Endothelial cell of umbilical vein (primary cell): ENCODE results near the gene KLK2. TPM values are rescaled to one million over a fixed set of nuclear protein-coding genes. Genes with fewer than 3 reads are reported as not detected.

ENCODE experiments used
- BruUV-seq: library from RNA; stranded (reverse); fragments of 400-500 nt; replicated peaks from 2 replicates; lab custom pipeline; 2021; lab: Mats Ljungman, UMichigan
- CTCF ChIA-PET: fragments of 300-600, 350-600 bp; sonication (Branson Sonifier 250); formaldehyde crosslinking; loops from one replicate; lab custom pipeline; 2021; ENCODE audit warnings: antibody characterized with exemption, inconsistent platforms; lab: Charles Lee
- POLR2A ChIA-PET: fragments of 300-600, 350-600 bp; sonication (Branson Sonifier 250); formaldehyde crosslinking; loops from one replicate; lab custom pipeline; 2021; ENCODE audit warnings: antibody characterized with exemption, inconsistent platforms; lab: Charles Lee
- DNase-seq: peaks from one replicate; pipeline ENCODE4 v3.0.0-alpha.2; 2011; ENCODE audit warnings: low read depth, low spot score
- FAIRE-seq: peaks from 2 replicates; lab custom pipeline; 2011; peaks lifted over from hg19 to GRCh38; lab: Jason Lieb, UNC
- H2AFZ ChIP-seq: 2 replicates; pipeline ENCODE4 v1.6.0; 2012; ENCODE audit warnings: low read depth, low read length, control low read depth, inconsistent platforms
- H3K27ac ChIP-seq: 2 replicates; pipeline ENCODE4 v1.5.1; 2011; ENCODE audit warnings: low read depth, mild to moderate bottlenecking, control low read depth, low read length, moderate library complexity; ENCODE audit not compliant: insufficient read depth
- H3K27me3 ChIP-seq, 2 experiments: 2 replicates each; pipeline versions ENCODE4 v1.6.0 to v1.6.1; 2011; ENCODE audit warnings: low read length in 2 of 2, mixed read lengths in 1 of 2; ENCODE audit not compliant: control insufficient read depth in 2 of 2, insufficient read depth in 2 of 2
- H3K36me3 ChIP-seq, 2 experiments: 2 replicates in 1 of 2; 3 replicates in 1 of 2; pipeline ENCODE4 v1.5.1; 2011; ENCODE audit warnings: low read length in 2 of 2, mild to moderate bottlenecking in 1 of 2, moderate library complexity in 1 of 2; ENCODE audit not compliant: control insufficient read depth in 2 of 2, insufficient read depth in 2 of 2; ENCODE audit errors: extremely low read depth in 1 of 2
- H3K4me1 ChIP-seq: 3 replicates; pipeline ENCODE4 v1.5.1; 2011; ENCODE audit warnings: mild to moderate bottlenecking, low read length; ENCODE audit not compliant: control insufficient read depth, insufficient read depth; ENCODE audit errors: extremely low read depth
- H3K4me2 ChIP-seq: 2 replicates; pipeline ENCODE4 v1.6.1; 2011; ENCODE audit warnings: low read length, control low read depth, mixed read lengths; ENCODE audit not compliant: insufficient read depth
- H3K4me3 ChIP-seq, 3 experiments: fragments of 200-600 bp in 1 of 3; sonication (generic), shearing (Covaris generic) in 1 of 3; replicated peaks in 1 of 3; 2 replicates each; pipeline ENCODE4 v1.5.1; 2011 to 2016; ENCODE audit warnings: control low read depth in 3 of 3, low read length in 3 of 3, mild to moderate bottlenecking in 2 of 3, inconsistent platforms in 1 of 3, low read depth in 1 of 3, moderate library complexity in 1 of 3; ENCODE audit not compliant: insufficient read depth in 1 of 3
- H3K79me2 ChIP-seq: 2 replicates; pipeline ENCODE4 v1.6.0; 2012; ENCODE audit warnings: low read length, inconsistent platforms; ENCODE audit not compliant: control insufficient read depth, insufficient read depth
- H3K9ac ChIP-seq: replicated peaks from 2 replicates; pipeline ENCODE3; 2011; ENCODE audit warnings: low read length, control low read depth; ENCODE audit not compliant: insufficient read depth; ENCODE audit errors: extremely low read depth
- H3K9me1 ChIP-seq: replicated peaks from 3 replicates; pipeline ENCODE4 v1.6.0; 2011; ENCODE audit warnings: mild to moderate bottlenecking, low read length; ENCODE audit not compliant: control insufficient read depth, insufficient read depth; ENCODE audit errors: extremely low read depth
- H3K9me3 ChIP-seq: replicated peaks from 2 replicates; pipeline ENCODE4 v1.5.1; 2012; ENCODE audit warnings: low read length, inconsistent platforms; ENCODE audit not compliant: control insufficient read depth, insufficient read depth
- H4K20me1 ChIP-seq: replicated peaks from 2 replicates; pipeline ENCODE3; 2011; ENCODE audit warnings: mild to moderate bottlenecking, low read length; ENCODE audit not compliant: control insufficient read depth, insufficient read depth; ENCODE audit errors: extremely low read depth
- GATA2 ChIP-seq: IDR thresholded peaks from 2 replicates; pipeline ENCODE4 v1.7.0; 2011; ENCODE audit warnings: low read depth, mild to moderate bottlenecking, moderate library complexity, mixed read lengths, low read length; ENCODE audit not compliant: insufficient read length, insufficient read depth
- JUN ChIP-seq: IDR thresholded peaks from 2 replicates; pipeline ENCODE4 v1.6.1; 2011; ENCODE audit warnings: borderline replicate concordance, low read depth; ENCODE audit not compliant: insufficient read length, insufficient read depth
- POLR2A ChIP-seq: IDR thresholded peaks from 2 replicates; pipeline ENCODE4 v1.6.1; 2012; ENCODE audit warnings: low read depth, mild to moderate bottlenecking, control low read depth, low read length
- dilution Hi-C: fragments of 300-500 bp; cut with MboI; formaldehyde crosslinking; loops from one replicate; pipeline ENCODE4 v1.15.0; 2019; ENCODE audit warnings: low sequenced_read_pairs; ENCODE audit not compliant: extremely low pct_ligation_motif_present
- intact Hi-C: fragments of 100-400 bp; cut with micrococcal nuclease; formaldehyde crosslinking; loops from one replicate; pipeline ENCODE4 v1.10.0; 2022
- polyA plus RNA-seq, 4 experiments: library from polyadenylated mRNA; depleted of rRNA in 3 of 4; stranded (reverse) in 3 of 4; unstranded in 1 of 4; fragments of >200 nt; gene quantifications; 2 replicates each; pipeline versions ENCODE4 v1.2.1 to v1.2.3, GENCODE V29; 2011 to 2012; ENCODE audit warnings: missing spikeins in 1 of 4
- total RNA-seq: library from RNA; stranded (reverse); gene quantifications from 2 replicates; pipeline ENCODE4 v1.2.3, GENCODE V29; 2021
- TF ChIP-seq, protein P1 (sequence below), 2 donors: IDR thresholded peaks; 1 replicate in 1 of 2; 2 replicates in 1 of 2; pipeline ENCODE4 v1.5.1; 2011; ENCODE audit warnings: low read length in 2 of 2, mild to moderate bottlenecking in 2 of 2, moderate library complexity in 2 of 2, control low read depth in 1 of 2, inconsistent platforms in 1 of 2, low read depth in 1 of 2; ENCODE audit not compliant: insufficient read depth in 1 of 2; ENCODE audit errors: extremely low read depth in 1 of 2
- TF ChIP-seq, protein P2 (sequence below): IDR thresholded peaks from 2 replicates; pipeline ENCODE4 v1.6.1; 2011; ENCODE audit not compliant: insufficient read depth, insufficient read length

KLK2 gene
- total and polyA plus RNA-seq, 2 donors (not counting 3 experiments of a cell fraction or from before 2014, with no cell fraction given): not detected

DNA sequence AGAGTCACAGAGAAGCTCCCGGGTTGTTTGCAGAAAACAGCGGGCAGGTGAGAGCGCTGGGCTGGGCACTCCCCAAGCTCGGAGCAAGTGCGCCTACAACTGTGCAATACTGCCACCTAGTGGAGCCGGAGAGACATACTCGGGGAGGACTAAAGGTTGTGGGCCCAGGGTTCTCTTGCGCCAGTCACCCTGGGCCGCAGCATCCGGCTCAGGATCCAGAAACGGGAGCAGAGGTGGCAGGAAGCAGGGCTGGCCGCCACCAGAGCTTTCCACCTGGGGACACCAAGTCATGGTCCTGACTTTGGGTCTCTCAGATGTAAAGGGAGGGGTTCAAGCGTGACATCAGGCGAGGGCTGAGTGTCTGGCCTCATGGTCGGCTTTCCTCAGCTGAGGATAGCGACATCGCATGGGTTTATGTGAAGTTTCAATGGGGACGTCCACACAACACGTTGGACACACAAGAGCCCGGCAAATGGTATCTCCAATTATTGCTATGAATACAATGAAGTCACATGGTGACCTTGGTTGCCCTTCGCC is 49.1 kb downstream of the KLK2 start:
- no peak for TF ChIP-seq JUN
- TF ChIP-seq, protein P1, sequence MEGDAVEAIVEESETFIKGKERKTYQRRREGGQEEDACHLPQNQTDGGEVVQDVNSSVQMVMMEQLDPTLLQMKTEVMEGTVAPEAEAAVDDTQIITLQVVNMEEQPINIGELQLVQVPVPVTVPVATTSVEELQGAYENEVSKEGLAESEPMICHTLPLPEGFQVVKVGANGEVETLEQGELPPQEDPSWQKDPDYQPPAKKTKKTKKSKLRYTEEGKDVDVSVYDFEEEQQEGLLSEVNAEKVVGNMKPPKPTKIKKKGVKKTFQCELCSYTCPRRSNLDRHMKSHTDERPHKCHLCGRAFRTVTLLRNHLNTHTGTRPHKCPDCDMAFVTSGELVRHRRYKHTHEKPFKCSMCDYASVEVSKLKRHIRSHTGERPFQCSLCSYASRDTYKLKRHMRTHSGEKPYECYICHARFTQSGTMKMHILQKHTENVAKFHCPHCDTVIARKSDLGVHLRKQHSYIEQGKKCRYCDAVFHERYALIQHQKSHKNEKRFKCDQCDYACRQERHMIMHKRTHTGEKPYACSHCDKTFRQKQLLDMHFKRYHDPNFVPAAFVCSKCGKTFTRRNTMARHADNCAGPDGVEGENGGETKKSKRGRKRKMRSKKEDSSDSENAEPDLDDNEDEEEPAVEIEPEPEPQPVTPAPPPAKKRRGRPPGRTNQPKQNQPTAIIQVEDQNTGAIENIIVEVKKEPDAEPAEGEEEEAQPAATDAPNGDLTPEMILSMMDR (IDR thresholded peaks at IDR 0.05; ENCODE audit: extremely low read depth in 1 of 2, insufficient read depth in 1 of 2, low read depth in 1 of 2, low read length in 2 of 2): peak; percentile 83 to 84
- H3K79me2 ChIP-seq: no peaks in the 10 kb centered on the region
- intact Hi-C loops: loop anchor here (1.0 to 5.0 kb wide), 7 partner anchors 16 to 565 kb away; partner anchors contain the start of gene CLEC11A
- H2AFZ ChIP-seq: no peak overlapping the region
- H3K4me3 ChIP-seq: no peak overlapping the region
- no peaks in the 10 kb centered on the region for H3K9me3 ChIP-seq
- H3K4me2 ChIP-seq: no peak overlapping the region
- H3K9ac ChIP-seq: no peak overlapping the region
- no peaks in the 10 kb centered on the region for H3K36me3 ChIP-seq
- CTCF ChIA-PET: interaction anchor here (0.6 to 6.6 kb wide), 46 partner anchors 8 to 748 kb away, joined by 3 to 129 read pairs (median 5); partner anchors contain the start of gene KCNC3
- BruUV-seq: no TSS peak
- H3K4me1 ChIP-seq: no peaks in the 10 kb centered on the region
- H3K27ac ChIP-seq: no peak overlapping the region
- DNase-seq: peak; percentile 65
- no peaks in the 10 kb centered on the region for H4K20me1 ChIP-seq
- H3K27me3 ChIP-seq: peaks cover 0 to 3% of the 10 kb centered on the region in 2 experiments
- no peaks in the 10 kb centered on the region for H3K9me1 ChIP-seq
- dilution Hi-C loops: no loop called here
- peak; percentile 95 for FAIRE-seq
- POLR2A ChIA-PET: no interaction called here

DNA sequence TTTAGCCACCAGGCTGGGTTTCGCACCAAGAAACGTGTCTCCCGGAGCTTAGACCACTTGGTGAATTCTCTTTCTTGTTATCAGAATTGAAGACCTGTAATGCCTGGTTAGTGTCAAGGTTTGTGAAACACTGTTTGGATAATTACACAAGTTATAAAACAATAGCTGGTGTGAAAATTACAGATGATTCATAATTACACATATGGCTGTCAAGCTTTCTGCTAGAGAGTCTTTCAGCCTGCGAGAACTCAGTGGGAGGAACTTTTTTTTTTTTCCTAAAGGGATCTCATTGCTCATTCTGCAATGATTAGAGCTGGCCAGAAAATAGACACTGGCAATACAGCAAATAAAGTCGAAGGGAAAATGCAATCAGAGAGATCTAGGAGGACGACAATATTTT is 51.3 kb downstream of the KLK2 start:
- Histone ChIP-seq H3K9ac (no peak overlapping the region), H3K4me3 (no peak overlapping the region), H2AFZ (no peak overlapping the region), H3K9me1 (no peaks in the 10 kb centered on the region), H3K27ac (no peak overlapping the region), H4K20me1 (no peaks in the 10 kb centered on the region), H3K4me2 (no peak overlapping the region), H3K36me3 (no peaks in the 10 kb centered on the region), H3K79me2 (no peaks in the 10 kb centered on the region), H3K9me3 (no peaks in the 10 kb centered on the region), H3K27me3 (peaks cover 0 to 3% of the 10 kb centered on the region in 2 experiments), H3K4me1 (no peaks in the 10 kb centered on the region)
- no TSS peak for BruUV-seq
- FAIRE-seq (no peak), DNase-seq (no peak)
- dilution Hi-C loops (no loop called here), intact Hi-C loops (loop anchor here (5.0 kb wide), 3 partner anchors 202 to 322 kb away; partner anchors contain the start of gene CLEC11A)
- CTCF ChIA-PET: interaction anchor here (0.8 to 6.6 kb wide), 5 partner anchors 9 to 387 kb away, joined by 3 to 129 read pairs (median 4); no protein-coding TSS in a partner anchor
- POLR2A ChIA-PET: no interaction called here
- no peak for TF ChIP-seq GATA2
- TF ChIP-seq POLR2A: no peak
- TF ChIP-seq, protein P2, sequence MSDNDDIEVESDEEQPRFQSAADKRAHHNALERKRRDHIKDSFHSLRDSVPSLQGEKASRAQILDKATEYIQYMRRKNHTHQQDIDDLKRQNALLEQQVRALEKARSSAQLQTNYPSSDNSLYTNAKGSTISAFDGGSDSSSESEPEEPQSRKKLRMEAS: no peak
- TF ChIP-seq, protein P1 (IDR thresholded peaks at IDR 0.05; ENCODE audit: extremely low read depth in 1 of 2, insufficient read depth in 1 of 2, low read depth in 1 of 2, low read length in 2 of 2): no peak
